ENCODE results near the gene CFDP1.

DNA sequence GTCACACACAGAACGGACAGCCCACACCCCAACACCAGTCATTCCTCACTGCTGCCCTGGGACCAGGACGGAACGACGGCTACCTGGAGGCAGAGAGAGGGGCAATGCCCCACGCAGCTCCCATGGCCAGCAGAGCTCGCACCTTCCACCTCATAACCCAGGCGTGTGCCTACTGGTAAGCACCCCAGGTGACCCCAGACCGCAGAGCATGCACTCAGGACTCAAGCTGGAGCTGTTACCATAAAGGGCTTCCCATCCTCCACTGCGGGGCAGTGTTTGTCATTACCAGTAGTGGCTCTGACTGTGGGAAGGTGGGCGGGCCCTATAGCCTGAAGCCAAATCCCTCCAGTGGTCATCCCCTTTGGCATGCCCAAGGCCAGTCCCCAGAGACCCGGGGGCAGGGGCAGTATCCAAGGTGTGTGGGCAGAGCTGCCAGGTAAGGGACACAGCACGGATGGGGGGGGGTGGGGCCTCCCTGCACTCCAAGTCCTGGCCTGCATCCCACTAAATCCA is 177.2 kb downstream of the CFDP1 start:
- TF ChIP-seq YY1 (IDR thresholded peaks at IDR 0.05; ENCODE audit: insufficient read depth, insufficient read length) (no peak), SUZ12 (IDR thresholded peaks at IDR 0.05; ENCODE audit: extremely low read depth, insufficient read depth, insufficient read length) (no peak)

Data from NT2/D1 (cell line).